Measurements from ENCODE around the gene IL21. TPM values are rescaled to one million over a fixed set of nuclear protein-coding genes. Genes with fewer than 3 reads are reported as not detected.

IL21 gene
- total and polyA plus RNA-seq, 2 donors (not counting 1 experiment from before 2014, with no cell fraction given) = not detected

GRCh38 chr4:122602277-122603142 lies 18.4 kb downstream of the IL21 start:
- H3K79me2 ChIP-seq (ENCODE audit: control insufficient read depth, insufficient read depth, low read length) = no peaks in the 10 kb centered on the region
- no peaks in the 10 kb centered on the region for H3K36me3 ChIP-seq (ENCODE audit: control insufficient read depth, insufficient read depth, low read length)
- H3K9me3 ChIP-seq (ENCODE audit: control insufficient read depth, insufficient read depth, low read depth, low read length) = no peaks in the 10 kb centered on the region
- TF ChIP-seq EZH2 (IDR thresholded peaks at IDR 0.05; ENCODE audit: low read length, missing control alignments) (no peak), CTCF (conservative IDR thresholded peaks at IDR 0.05 in 1 of 2, IDR thresholded peaks at IDR 0.05 in 1 of 2; ENCODE audit: low read depth in 1 of 2, low read length in 2 of 2) (peak; percentile 43 to 53)
- H3K27me3 ChIP-seq (ENCODE audit: control insufficient read depth, insufficient read depth, low read length) = no peaks in the 10 kb centered on the region
- H4K20me1 ChIP-seq (ENCODE audit: control insufficient read depth, extremely low read depth, insufficient read depth, low read length) = no peaks in the 10 kb centered on the region
- no peaks in the 10 kb centered on the region for H3K4me1 ChIP-seq (ENCODE audit: control insufficient read depth, extremely low read depth, insufficient read depth, low read length)
- DNase-seq (ENCODE audit: low read depth in 2 of 2) = peak; percentile 38 to 82
- H3K9ac ChIP-seq (ENCODE audit: insufficient read depth, low read length) = no peak overlapping the region
- peak overlapping the region; percentile 21 for H3K4me2 ChIP-seq (ENCODE audit: extremely low read depth, insufficient read depth, low read length)
- H3K27ac ChIP-seq (ENCODE audit: insufficient read depth, low read length) = no peak overlapping the region
- no peak overlapping the region for H2AFZ ChIP-seq (ENCODE audit: low read length)
- peak overlapping the region in 1 of 4 experiments; percentile 4 for H3K4me3 ChIP-seq (replicated peaks in 1 of 4; ENCODE audit: control extremely low read depth in 1 of 4, insufficient read depth in 1 of 4, low read depth in 3 of 4, low read length in 4 of 4)

GRCh38 chr4:122591196-122591595 lies 29.7 kb downstream of the IL21 start:
- no peak for TF ChIP-seq EZH2 (IDR thresholded peaks at IDR 0.05; ENCODE audit: low read length, missing control alignments)
- no peak for TF ChIP-seq CTCF (conservative IDR thresholded peaks at IDR 0.05 in 1 of 2, IDR thresholded peaks at IDR 0.05 in 1 of 2; ENCODE audit: low read depth in 1 of 2, low read length in 2 of 2)

GRCh38 chr4:122588453-122589238 lies 32.2 kb downstream of the IL21 start:
- Histone ChIP-seq H3K27ac (ENCODE audit: insufficient read depth, low read length) (no peak overlapping the region), H3K4me3 (replicated peaks in 1 of 4; ENCODE audit: control extremely low read depth in 1 of 4, insufficient read depth in 1 of 4, low read depth in 3 of 4, low read length in 4 of 4) (no peak overlapping the region), H3K9ac (ENCODE audit: insufficient read depth, low read length) (no peak overlapping the region), H2AFZ (ENCODE audit: low read length) (no peak overlapping the region), H3K36me3 (ENCODE audit: control insufficient read depth, insufficient read depth, low read length) (no peaks in the 10 kb centered on the region), H3K27me3 (ENCODE audit: control insufficient read depth, insufficient read depth, low read length) (no peaks in the 10 kb centered on the region), H4K20me1 (ENCODE audit: control insufficient read depth, extremely low read depth, insufficient read depth, low read length) (no peaks in the 10 kb centered on the region), H3K4me1 (ENCODE audit: control insufficient read depth, extremely low read depth, insufficient read depth, low read length) (peaks cover 2% of the 10 kb centered on the region), H3K4me2 (ENCODE audit: extremely low read depth, insufficient read depth, low read length) (no peak overlapping the region), H3K9me3 (ENCODE audit: control insufficient read depth, insufficient read depth, low read depth, low read length) (no peaks in the 10 kb centered on the region), H3K79me2 (ENCODE audit: control insufficient read depth, insufficient read depth, low read length) (no peaks in the 10 kb centered on the region)
- TF ChIP-seq CTCF (conservative IDR thresholded peaks at IDR 0.05 in 1 of 2, IDR thresholded peaks at IDR 0.05 in 1 of 2; ENCODE audit: low read depth in 1 of 2, low read length in 2 of 2) (no peak), EZH2 (IDR thresholded peaks at IDR 0.05; ENCODE audit: low read length, missing control alignments) (no peak)
- DNase-seq (ENCODE audit: low read depth in 2 of 2) = peak; percentile 51 to 82

More at GRCh38 chr4:122591196-122591595, 29.7 kb downstream of the IL21 start:
- DNase-seq (ENCODE audit: low read depth in 2 of 2) = peak in 1 of 2 donors; percentile 33
- H3K27ac ChIP-seq (ENCODE audit: insufficient read depth, low read length) = no peak overlapping the region
- no peak overlapping the region for H2AFZ ChIP-seq (ENCODE audit: low read length)
- no peaks in the 10 kb centered on the region for H3K27me3 ChIP-seq (ENCODE audit: control insufficient read depth, insufficient read depth, low read length)
- no peak overlapping the region for H3K4me3 ChIP-seq (replicated peaks in 1 of 4; ENCODE audit: control extremely low read depth in 1 of 4, insufficient read depth in 1 of 4, low read depth in 3 of 4, low read length in 4 of 4)
- no peaks in the 10 kb centered on the region for H3K9me3 ChIP-seq (ENCODE audit: control insufficient read depth, insufficient read depth, low read depth, low read length)
- no peaks in the 10 kb centered on the region for H3K79me2 ChIP-seq (ENCODE audit: control insufficient read depth, insufficient read depth, low read length)
- no peak overlapping the region for H3K9ac ChIP-seq (ENCODE audit: insufficient read depth, low read length)
- no peaks in the 10 kb centered on the region for H3K36me3 ChIP-seq (ENCODE audit: control insufficient read depth, insufficient read depth, low read length)
- no peaks in the 10 kb centered on the region for H4K20me1 ChIP-seq (ENCODE audit: control insufficient read depth, extremely low read depth, insufficient read depth, low read length)
- H3K4me1 ChIP-seq (ENCODE audit: control insufficient read depth, extremely low read depth, insufficient read depth, low read length) = peaks cover 2% of the 10 kb centered on the region
- no peak overlapping the region for H3K4me2 ChIP-seq (ENCODE audit: extremely low read depth, insufficient read depth, low read length)

Measured in fibroblast of lung (primary cell).